Lower leg skin (tissue), 3 donors: ENCODE data around the gene SPATA2L.

Source experiments
- POLR2A ChIP-seq, 2 donors: fragments of 450-650 bp; IDR thresholded peaks; one replicate each; pipeline ENCODE4 v1.6.1; 2016 to 2017; ENCODE audit warnings: antibody characterized with exemption in 2 of 2, mild to moderate bottlenecking in 1 of 2, moderate library complexity in 1 of 2
- TF ChIP-seq, protein P1 (sequence below), 3 donors: fragments of 450-650 bp; IDR thresholded peaks; one replicate each; pipeline ENCODE4 v1.5.1; 2016; ENCODE audit warnings: antibody characterized with exemption in 3 of 3, mild to moderate bottlenecking in 3 of 3, moderate library complexity in 2 of 3

GRCh38 chr16:89655062-89655643 lies 46.4 kb downstream of the SPATA2L start:
- TF ChIP-seq, protein P1, sequence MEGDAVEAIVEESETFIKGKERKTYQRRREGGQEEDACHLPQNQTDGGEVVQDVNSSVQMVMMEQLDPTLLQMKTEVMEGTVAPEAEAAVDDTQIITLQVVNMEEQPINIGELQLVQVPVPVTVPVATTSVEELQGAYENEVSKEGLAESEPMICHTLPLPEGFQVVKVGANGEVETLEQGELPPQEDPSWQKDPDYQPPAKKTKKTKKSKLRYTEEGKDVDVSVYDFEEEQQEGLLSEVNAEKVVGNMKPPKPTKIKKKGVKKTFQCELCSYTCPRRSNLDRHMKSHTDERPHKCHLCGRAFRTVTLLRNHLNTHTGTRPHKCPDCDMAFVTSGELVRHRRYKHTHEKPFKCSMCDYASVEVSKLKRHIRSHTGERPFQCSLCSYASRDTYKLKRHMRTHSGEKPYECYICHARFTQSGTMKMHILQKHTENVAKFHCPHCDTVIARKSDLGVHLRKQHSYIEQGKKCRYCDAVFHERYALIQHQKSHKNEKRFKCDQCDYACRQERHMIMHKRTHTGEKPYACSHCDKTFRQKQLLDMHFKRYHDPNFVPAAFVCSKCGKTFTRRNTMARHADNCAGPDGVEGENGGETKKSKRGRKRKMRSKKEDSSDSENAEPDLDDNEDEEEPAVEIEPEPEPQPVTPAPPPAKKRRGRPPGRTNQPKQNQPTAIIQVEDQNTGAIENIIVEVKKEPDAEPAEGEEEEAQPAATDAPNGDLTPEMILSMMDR (IDR thresholded peaks at IDR 0.05) = peak in 1 of 3 donors; percentile 17
- no peak for TF ChIP-seq POLR2A (IDR thresholded peaks at IDR 0.05)
